RWPE2 (cell line): ENCODE data around the gene PAXX.

ENCODE experiments used
- ATAC-seq: fragments of 200-7000 bp; cut with Tn5 transposase; 3 replicates; pipeline ENCODE4 v1.9.1; 2021; ENCODE audit warnings: low read depth
- DNase-seq: peaks from one replicate; pipeline ENCODE4 v3.0.0-alpha.2; 2020; ENCODE audit warnings: low spot score
- H3K27ac ChIP-seq: fragments of 450-650 bp; 2 replicates; pipeline ENCODE4 v1.5.1; 2017; ENCODE audit warnings: mild to moderate bottlenecking; ENCODE audit not compliant: poor library complexity, severe bottlenecking
- H3K27me3 ChIP-seq: fragments of 250-450 bp; sonication (Bioruptor Pico); 2 replicates; pipeline ENCODE4 v1.5.1; 2021; ENCODE audit warnings: mild to moderate bottlenecking, moderate library complexity; ENCODE audit not compliant: insufficient read depth, poor library complexity, severe bottlenecking
- H3K36me3 ChIP-seq: fragments of 250-450 bp; sonication (Bioruptor Pico); 2 replicates; pipeline ENCODE4 v1.5.1; 2020; ENCODE audit warnings: low read depth, mild to moderate bottlenecking, moderate library complexity
- H3K4me1 ChIP-seq: fragments of 250-450 bp; sonication (Bioruptor Pico); 2 replicates; pipeline ENCODE4 v1.5.1; 2021; ENCODE audit warnings: mild to moderate bottlenecking, moderate library complexity; ENCODE audit not compliant: insufficient read depth, poor library complexity, severe bottlenecking
- H3K4me3 ChIP-seq: fragments of 250-450 bp; sonication (Bioruptor Pico); 2 replicates; pipeline ENCODE4 v1.5.1; 2021; ENCODE audit warnings: mild to moderate bottlenecking, moderate library complexity; ENCODE audit not compliant: severe bottlenecking
- H3K9me3 ChIP-seq: fragments of 250-450 bp; sonication (Bioruptor Pico); 2 replicates; pipeline ENCODE4 v1.5.1; 2021; ENCODE audit warnings: mild to moderate bottlenecking, moderate library complexity; ENCODE audit not compliant: severe bottlenecking
- TF ChIP-seq, protein P1 (sequence below): fragments of 450-650 bp; IDR thresholded peaks from one replicate; pipeline ENCODE4 v1.5.1; 2017; ENCODE audit warnings: mild to moderate bottlenecking, moderate library complexity; ENCODE audit not compliant: poor library complexity, severe bottlenecking

PAXX gene

DNA sequence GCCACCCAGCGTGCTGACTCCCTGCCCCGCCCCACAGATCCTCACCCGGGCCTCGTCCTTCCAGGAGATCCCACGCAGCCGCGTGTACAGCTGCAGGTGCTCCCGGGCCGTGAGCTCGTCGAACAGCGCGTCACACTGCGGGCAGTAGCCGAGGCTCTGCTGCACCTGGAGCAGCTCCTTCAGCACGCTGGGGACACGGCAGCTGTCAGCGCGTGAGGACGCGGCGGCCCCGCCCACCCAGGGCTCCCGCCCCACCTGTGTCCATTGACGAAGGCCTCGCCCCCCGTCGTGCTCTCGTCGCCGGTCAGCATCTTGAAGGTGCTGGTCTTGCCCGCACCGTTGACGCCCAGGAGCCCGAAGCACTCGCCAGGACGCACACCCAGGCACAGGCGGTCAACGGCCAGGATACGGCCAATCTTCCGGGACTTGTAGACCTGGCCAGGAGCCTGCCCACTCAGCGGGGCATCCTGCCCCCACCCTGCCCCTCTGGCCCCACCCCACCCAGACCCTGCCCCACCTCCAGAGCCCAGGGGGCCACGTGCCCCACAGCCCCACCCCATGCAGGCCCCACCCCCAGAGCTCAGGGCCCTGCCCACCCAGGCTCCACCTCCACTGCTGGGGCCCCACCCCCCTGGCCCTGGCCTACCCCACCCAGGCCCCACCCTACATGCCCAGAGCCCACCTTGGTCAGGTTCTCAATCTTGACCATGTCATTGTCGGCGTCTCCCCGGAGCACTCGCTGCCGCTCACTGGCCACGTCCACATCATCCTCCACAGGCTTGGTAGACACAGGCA lies 17.9 kb downstream of the PAXX start:
- Histone ChIP-seq H3K4me3 (no peak overlapping the region), H3K36me3 (no peaks in the 10 kb centered on the region), H3K4me1 (no peaks in the 10 kb centered on the region), H3K9me3 (no peaks in the 10 kb centered on the region), H3K27ac (no peak overlapping the region), H3K27me3 (no peaks in the 10 kb centered on the region)
- no peak for DNase-seq
- TF ChIP-seq, protein P1, sequence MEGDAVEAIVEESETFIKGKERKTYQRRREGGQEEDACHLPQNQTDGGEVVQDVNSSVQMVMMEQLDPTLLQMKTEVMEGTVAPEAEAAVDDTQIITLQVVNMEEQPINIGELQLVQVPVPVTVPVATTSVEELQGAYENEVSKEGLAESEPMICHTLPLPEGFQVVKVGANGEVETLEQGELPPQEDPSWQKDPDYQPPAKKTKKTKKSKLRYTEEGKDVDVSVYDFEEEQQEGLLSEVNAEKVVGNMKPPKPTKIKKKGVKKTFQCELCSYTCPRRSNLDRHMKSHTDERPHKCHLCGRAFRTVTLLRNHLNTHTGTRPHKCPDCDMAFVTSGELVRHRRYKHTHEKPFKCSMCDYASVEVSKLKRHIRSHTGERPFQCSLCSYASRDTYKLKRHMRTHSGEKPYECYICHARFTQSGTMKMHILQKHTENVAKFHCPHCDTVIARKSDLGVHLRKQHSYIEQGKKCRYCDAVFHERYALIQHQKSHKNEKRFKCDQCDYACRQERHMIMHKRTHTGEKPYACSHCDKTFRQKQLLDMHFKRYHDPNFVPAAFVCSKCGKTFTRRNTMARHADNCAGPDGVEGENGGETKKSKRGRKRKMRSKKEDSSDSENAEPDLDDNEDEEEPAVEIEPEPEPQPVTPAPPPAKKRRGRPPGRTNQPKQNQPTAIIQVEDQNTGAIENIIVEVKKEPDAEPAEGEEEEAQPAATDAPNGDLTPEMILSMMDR: no peak
- ATAC-seq: no peak

DNA sequence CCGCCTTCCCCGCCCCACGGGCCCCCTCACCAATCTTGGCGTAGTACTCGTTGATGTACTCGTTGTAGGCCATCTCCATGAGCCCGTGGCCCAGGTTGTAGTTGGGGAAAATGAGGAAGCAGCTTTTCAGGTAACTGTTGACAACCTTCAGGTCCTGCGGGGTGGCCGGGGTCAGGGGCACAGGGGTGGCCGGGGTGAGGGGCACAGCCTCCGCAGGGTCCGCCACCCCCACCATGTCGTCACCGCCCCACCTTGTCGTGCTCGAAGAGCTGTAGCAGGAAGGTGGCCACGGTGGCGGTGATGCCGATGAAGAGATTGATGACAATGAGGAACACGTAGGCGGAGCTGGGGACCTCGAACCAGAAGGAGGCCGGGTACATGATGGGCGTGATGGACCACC lies 18.9 kb downstream of the PAXX start:
- Histone ChIP-seq H3K9me3 (no peaks in the 10 kb centered on the region), H3K36me3 (no peaks in the 10 kb centered on the region), H3K27ac (no peak overlapping the region), H3K27me3 (no peaks in the 10 kb centered on the region), H3K4me3 (no peak overlapping the region), H3K4me1 (no peaks in the 10 kb centered on the region)
- ATAC-seq: no peak
- DNase-seq: no peak
- TF ChIP-seq, protein P1: no peak

DNA sequence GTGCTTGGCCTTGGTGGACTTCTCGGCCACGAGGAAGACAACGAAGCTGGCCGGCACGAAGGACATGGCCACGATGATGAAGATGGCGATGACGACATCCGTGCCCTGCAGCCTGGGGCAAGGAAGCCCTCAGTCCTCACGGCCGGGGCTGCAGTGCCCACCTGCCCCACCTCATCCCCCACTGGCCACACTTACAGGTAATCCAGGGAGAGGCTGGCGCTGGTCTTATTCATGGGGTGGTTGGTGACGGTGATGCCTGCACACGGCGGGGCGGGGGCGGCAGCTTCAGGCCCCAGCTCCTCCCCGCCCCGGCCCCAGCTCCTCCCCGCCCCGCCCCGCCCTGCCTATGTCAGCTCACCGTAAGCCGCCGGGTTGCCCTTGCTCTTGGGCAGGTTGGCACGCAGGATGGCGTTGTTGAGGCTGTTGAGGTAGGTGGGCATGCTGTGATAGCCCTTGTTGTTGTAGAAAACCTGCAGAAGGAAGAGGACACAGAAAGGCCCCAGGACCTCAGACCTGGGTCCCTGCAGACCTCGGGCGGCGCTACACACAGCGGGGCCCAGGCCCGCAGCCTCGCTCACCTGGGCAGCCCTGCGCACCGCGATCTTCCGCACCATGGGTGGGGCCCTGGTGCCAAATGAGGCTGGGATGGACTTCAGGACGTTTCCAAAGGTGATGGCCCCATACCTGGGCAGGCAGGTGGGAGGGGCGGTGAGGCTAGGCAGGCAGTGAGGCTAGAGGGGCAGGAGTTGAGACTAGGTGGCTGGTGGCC lies 19.9 kb downstream of the PAXX start:
- Histone ChIP-seq H3K27ac (no peak overlapping the region), H3K4me3 (no peak overlapping the region), H3K9me3 (no peaks in the 10 kb centered on the region), H3K4me1 (no peaks in the 10 kb centered on the region), H3K36me3 (no peaks in the 10 kb centered on the region), H3K27me3 (no peaks in the 10 kb centered on the region)
- TF ChIP-seq, protein P1: no peak
- DNase-seq (no peak), ATAC-seq (no peak)

DNA sequence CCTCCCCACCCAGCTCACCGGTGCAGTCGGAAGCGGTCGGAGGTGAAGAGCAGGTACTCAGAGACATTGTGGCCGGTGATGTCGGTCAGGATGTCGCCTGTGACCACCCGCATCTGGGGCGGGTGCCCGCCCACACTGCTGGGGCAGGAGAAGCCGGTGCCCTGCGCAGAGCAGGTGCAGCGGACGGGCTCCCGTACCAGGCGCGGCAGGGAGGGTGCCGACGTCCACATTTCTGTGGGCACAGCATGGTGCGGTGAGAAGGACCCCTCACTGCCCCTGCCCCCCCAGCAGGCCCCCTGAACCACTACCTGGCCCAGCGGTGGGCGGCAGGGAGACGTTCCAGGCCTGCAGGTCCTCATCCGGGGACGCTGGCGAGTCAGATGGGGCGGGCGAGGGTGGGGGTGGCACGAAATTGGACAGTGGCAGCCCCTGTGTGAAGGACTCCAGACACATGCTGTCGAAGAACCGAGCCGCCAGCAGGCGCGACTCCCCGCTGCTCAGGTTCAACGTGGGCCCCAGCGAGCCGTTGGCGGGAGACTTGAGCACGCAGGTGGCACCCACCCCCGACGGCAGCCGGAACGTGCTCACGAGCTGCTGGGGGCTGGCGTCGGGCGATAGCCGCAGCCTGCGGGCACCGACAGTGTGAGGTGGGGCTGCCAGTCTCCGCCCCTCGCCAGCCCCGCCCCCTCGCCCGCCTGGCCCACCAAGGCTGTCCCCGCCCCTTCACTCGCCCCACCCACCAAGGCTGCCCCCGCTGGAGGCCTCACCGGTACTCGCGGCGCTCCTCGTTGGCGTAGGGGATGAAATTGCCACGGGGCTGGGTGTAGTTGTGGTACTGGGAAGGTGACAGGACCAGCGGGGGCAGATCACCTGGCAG lies 20.7 kb downstream of the PAXX start:
- Histone ChIP-seq H3K9me3 (no peaks in the 10 kb centered on the region), H3K4me1 (no peaks in the 10 kb centered on the region), H3K4me3 (no peak overlapping the region), H3K27me3 (no peaks in the 10 kb centered on the region), H3K36me3 (no peaks in the 10 kb centered on the region), H3K27ac (no peak overlapping the region)
- no peak for DNase-seq
- TF ChIP-seq, protein P1: no peak
- ATAC-seq: no peak
